ENCODE results near the gene ENPP3.

The ENPP3 gene

DNA sequence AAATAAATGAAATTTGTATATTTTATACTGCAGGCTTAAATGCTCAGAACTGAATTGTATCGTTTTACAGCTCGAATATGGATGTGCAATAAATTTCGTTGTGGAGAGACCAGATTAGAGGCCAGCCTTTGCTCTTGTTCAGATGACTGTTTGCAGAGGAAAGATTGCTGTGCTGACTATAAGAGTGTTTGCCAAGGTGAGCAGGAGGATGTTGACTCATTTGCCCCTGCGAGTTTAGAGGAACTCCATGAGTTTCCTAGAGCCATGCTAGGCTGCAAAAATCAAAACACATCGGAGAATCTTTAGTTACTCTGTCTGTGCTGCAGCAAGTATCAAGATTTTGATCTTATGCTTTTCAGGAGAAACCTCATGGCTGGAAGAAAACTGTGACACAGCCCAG, 15.4 kb downstream of the ENPP3 start:
- DNase-seq (ENCODE audit: low read depth): peak; percentile 79
- TF ChIP-seq, protein P1, sequence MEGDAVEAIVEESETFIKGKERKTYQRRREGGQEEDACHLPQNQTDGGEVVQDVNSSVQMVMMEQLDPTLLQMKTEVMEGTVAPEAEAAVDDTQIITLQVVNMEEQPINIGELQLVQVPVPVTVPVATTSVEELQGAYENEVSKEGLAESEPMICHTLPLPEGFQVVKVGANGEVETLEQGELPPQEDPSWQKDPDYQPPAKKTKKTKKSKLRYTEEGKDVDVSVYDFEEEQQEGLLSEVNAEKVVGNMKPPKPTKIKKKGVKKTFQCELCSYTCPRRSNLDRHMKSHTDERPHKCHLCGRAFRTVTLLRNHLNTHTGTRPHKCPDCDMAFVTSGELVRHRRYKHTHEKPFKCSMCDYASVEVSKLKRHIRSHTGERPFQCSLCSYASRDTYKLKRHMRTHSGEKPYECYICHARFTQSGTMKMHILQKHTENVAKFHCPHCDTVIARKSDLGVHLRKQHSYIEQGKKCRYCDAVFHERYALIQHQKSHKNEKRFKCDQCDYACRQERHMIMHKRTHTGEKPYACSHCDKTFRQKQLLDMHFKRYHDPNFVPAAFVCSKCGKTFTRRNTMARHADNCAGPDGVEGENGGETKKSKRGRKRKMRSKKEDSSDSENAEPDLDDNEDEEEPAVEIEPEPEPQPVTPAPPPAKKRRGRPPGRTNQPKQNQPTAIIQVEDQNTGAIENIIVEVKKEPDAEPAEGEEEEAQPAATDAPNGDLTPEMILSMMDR (IDR thresholded peaks at IDR 0.05; ENCODE audit: insufficient read depth, low read depth, low read length, missing control alignments): no peak
- no peak overlapping the region for H3K4me3 ChIP-seq (ENCODE audit: low read length)

DNA sequence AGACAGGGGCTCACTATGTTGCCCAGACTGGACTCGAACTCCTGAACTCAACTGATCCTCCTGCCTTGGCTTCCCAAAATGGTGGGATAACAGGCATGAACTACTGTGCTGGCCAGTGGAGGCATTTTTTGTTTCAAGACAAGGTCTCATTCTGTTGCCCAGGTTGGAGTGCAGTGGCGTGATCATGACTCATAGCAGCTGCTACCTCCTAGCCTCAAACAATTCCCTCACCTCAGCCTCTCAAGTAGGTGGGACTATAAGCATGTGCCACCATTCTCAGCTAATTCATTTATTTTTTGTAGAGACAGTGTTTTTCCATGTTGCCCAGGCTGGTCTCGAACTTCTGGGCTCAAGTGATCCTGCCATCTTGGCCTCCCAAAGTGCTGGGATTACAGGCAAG, 17.2 kb downstream of the ENPP3 start:
- peak; percentile 56 for DNase-seq (ENCODE audit: low read depth)
- H3K4me3 ChIP-seq (ENCODE audit: low read length): no peak overlapping the region
- TF ChIP-seq, protein P1 (IDR thresholded peaks at IDR 0.05; ENCODE audit: insufficient read depth, low read depth, low read length, missing control alignments): no peak

DNA sequence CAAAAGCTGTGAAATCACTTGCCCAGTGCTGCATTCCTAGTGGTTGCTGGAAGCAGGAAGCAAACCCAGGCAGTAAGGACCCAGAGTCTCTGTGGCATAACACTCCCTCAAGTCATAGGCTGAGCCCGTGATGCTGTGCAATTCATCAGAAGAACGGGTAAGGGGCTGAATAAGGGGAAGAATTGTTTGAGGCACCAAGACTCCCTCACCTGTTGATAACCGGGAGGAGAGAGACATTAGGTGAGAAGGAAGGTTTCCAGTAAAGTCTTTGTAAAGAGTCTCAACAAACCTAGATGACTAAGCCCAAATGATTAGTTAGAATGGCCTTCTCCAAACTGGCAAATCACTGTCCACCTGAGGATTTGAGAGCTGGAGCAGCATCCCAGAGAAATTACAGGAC, 18.3 kb downstream of the ENPP3 start:
- no peak overlapping the region for H3K4me3 ChIP-seq (ENCODE audit: low read length)
- no peak for DNase-seq (ENCODE audit: low read depth)
- TF ChIP-seq, protein P1 (IDR thresholded peaks at IDR 0.05; ENCODE audit: insufficient read depth, low read depth, low read length, missing control alignments): no peak

DNA sequence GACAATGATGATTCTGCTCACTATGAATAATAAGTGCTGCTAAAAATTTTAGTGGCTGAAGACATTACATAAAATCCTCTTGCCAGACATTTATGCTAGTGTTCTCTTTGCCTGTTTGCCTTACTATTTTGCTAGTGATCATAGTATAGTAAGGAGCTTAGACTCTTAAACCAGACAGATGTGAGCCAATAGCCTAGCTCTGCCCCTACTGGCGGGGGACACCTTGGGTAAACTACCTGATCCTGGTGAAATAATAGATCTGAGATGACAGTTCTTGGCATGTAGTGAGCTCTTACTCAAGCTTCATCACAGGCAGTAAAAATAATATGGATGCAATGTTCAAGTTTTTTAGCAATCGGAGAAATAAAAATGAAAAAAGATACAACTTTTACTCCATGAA, 18.8 kb downstream of the ENPP3 start:
- H3K4me3 ChIP-seq (ENCODE audit: low read length): no peak overlapping the region
- DNase-seq (ENCODE audit: low read depth): no peak
- TF ChIP-seq, protein P1 (IDR thresholded peaks at IDR 0.05; ENCODE audit: insufficient read depth, low read depth, low read length, missing control alignments): no peak

DNA sequence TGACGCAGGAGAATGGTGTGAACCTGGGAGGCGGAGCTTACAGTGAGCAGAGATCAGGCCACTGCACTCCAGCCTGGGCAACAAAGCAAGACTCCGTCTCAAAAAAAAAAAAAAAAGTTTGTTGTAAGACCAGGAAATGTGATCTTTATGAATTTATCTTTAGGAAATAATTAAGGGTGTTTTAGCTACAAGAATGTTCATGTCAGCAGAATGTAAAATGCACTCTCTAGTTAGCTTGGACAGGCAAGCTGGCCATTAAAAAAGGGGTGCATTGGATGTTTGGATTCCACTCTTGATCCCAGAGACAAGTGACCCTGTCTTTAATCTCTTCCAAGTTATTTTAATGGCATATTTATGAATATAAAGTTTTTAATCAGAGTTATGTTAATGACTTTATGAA, 19.6 kb downstream of the ENPP3 start:
- no peak for DNase-seq (ENCODE audit: low read depth)
- TF ChIP-seq, protein P1 (IDR thresholded peaks at IDR 0.05; ENCODE audit: insufficient read depth, low read depth, low read length, missing control alignments): no peak

DNA sequence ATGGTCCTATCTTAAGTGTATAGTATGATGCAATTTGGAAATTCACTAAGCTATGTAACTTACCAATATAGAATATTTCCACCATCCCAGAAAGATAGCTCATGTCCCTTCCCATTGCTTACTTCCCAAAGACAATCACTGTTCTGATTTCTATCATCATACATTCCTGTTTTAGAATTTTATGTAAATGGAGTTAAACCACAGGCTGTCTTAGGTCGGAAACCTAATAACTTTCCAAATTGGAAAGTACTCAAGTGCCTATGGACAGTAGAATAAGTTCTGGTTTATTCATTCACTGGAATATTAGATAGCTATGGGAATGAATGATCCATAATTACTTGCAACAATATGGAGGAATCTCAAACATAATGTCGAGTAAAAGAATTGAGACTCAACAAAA, 20.1 kb downstream of the ENPP3 start:
- DNase-seq (ENCODE audit: low read depth): no peak
- TF ChIP-seq, protein P1 (IDR thresholded peaks at IDR 0.05; ENCODE audit: insufficient read depth, low read depth, low read length, missing control alignments): no peak
- H3K4me3 ChIP-seq (ENCODE audit: low read length): no peak overlapping the region

More for the DNA sequence above, 19.6 kb downstream of the ENPP3 start:
- no peak overlapping the region for H3K4me3 ChIP-seq (ENCODE audit: low read length)

DNA sequence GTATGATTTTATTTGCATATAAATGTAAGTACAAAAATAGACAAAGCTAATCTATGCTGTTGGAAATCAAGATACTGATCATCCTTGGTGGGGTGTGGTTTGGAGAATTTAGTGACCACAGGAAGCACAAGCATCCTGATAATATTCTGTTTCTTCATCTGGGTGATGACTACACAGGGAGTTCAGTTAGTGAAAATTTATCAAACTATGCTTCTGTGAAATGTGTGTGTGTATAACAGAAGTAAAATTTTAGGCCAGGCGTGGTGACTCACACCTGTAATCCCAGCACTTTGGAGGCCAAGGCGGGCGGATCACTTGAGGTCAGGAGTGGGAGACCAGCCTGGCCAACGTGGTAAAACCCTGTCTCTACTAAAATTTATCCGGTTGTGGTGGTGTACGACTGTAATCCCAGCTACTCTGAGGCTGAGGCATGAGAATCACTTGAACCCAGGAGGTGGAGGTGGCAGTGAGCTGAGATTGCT, 20.6 kb downstream of the ENPP3 start:
- TF ChIP-seq, protein P1 (IDR thresholded peaks at IDR 0.05; ENCODE audit: insufficient read depth, low read depth, low read length, missing control alignments): no peak
- DNase-seq (ENCODE audit: low read depth): peak; percentile 2

More for the DNA sequence above, 20.6 kb downstream of the ENPP3 start:
- H3K4me3 ChIP-seq (ENCODE audit: low read length): no peak overlapping the region

Measured in epithelial cell of esophagus (primary cell).